Thymus (tissue), 11 donors: ENCODE measurements around the gene EVPL. TPM values are rescaled to one million over a fixed set of nuclear protein-coding genes. Genes with fewer than 3 reads are reported as not detected.

Source experiments
- DNase-seq, 9 donors: peaks; one replicate each; pipeline ENCODE4 v3.0.0-alpha.2; 2013; ENCODE audit warnings: low spot score in 9 of 9, low read depth in 6 of 9, missing footprints in 1 of 9
- H3K27ac ChIP-seq, 2 donors: one replicate each; pipeline ENCODE4 v1.5.1; 2013; ENCODE audit warnings: control low read depth in 1 of 2, low read depth in 1 of 2, low read length in 1 of 2, mild to moderate bottlenecking in 1 of 2, moderate library complexity in 1 of 2
- H3K27me3 ChIP-seq, 2 donors: one replicate each; pipeline ENCODE4 v1.5.1; 2013; ENCODE audit warnings: low read length in 1 of 2; ENCODE audit not compliant: control insufficient read depth in 2 of 2, insufficient read depth in 1 of 2
- H3K36me3 ChIP-seq, 2 donors: one replicate each; pipeline ENCODE4 v1.5.1; 2013; ENCODE audit warnings: low read length in 1 of 2, mild to moderate bottlenecking in 1 of 2, moderate library complexity in 1 of 2; ENCODE audit not compliant: control insufficient read depth in 2 of 2, insufficient read depth in 2 of 2
- H3K4me1 ChIP-seq, 2 donors: one replicate each; pipeline ENCODE4 v1.5.1; 2013; ENCODE audit warnings: low read length in 2 of 2; ENCODE audit not compliant: control insufficient read depth in 2 of 2, insufficient read depth in 2 of 2
- H3K4me3 ChIP-seq, 2 donors: one replicate each; pipeline ENCODE4 v1.5.1; 2013; ENCODE audit warnings: low read length in 2 of 2, control low read depth in 1 of 2, mild to moderate bottlenecking in 1 of 2
- H3K9me3 ChIP-seq, 2 donors: one replicate each; pipeline ENCODE4 v1.5.1; 2013; ENCODE audit warnings: low read length in 1 of 2, mild to moderate bottlenecking in 1 of 2; ENCODE audit not compliant: control insufficient read depth in 2 of 2, insufficient read depth in 1 of 2
- WGBS: extraction: QIAGEN DNeasy Blood & Tissue Kit; methylation state at CpG from one replicate; pipeline ENCODE4 v1.1.7; 2013; 5-methylcytosine and 5-hydroxymethylcytosine counted together
- polyA plus RNA-seq: library from polyadenylated mRNA; stranded (reverse); fragments of 200-250 nt; gene quantifications from one replicate; pipeline ENCODE4 v1.2.3, GENCODE V29; 2013
- total RNA-seq: library from RNA; stranded (reverse); fragments of 120-200 nt; gene quantifications from one replicate; pipeline ENCODE4 v1.2.4, GENCODE V29; 2013
- donor health status: healthy.

EVPL gene
- total and polyA plus RNA-seq, 2 donors = 0.33 to 3.9 TPM

- no peak overlapping the region for H3K27ac ChIP-seq
- no peaks in the 10 kb centered on the region for H3K9me3 ChIP-seq
- no peaks in the 10 kb centered on the region for H3K36me3 ChIP-seq
- no peak overlapping the region for H3K4me3 ChIP-seq
- no peaks in the 10 kb centered on the region for H3K27me3 ChIP-seq
- DNase-seq = no peak
- 96% methylated on average over 9 of the region's 9 CpGs for WGBS
- H3K4me1 ChIP-seq = peaks cover 0 to 21% of the 10 kb centered on the region in 2 donors
Observed at GRCh38 chr17:76023900-76024237, 3.2 kb downstream of the EVPL start.

- no peak for DNase-seq
- Histone ChIP-seq H3K27ac (no peak overlapping the region), H3K4me3 (no peak overlapping the region), H3K9me3 (no peaks in the 10 kb centered on the region), H3K36me3 (no peaks in the 10 kb centered on the region), H3K27me3 (no peaks in the 10 kb centered on the region), H3K4me1 (peaks cover 0 to 15% of the 10 kb centered on the region in 2 donors)
- 97% methylated on average over 28 of the region's 28 CpGs for WGBS
Observed at GRCh38 chr17:76022973-76023899, 3.9 kb downstream of the EVPL start.

- WGBS = 95% methylated on average over 24 of the region's 24 CpGs
- no peak for DNase-seq
- no peak overlapping the region for H3K27ac ChIP-seq
- H3K4me3 ChIP-seq = no peak overlapping the region
- H3K4me1 ChIP-seq = peaks cover 0 to 9% of the 10 kb centered on the region in 2 donors
- H3K9me3 ChIP-seq = no peaks in the 10 kb centered on the region
- H3K27me3 ChIP-seq = no peaks in the 10 kb centered on the region
- no peaks in the 10 kb centered on the region for H3K36me3 ChIP-seq
Observed at GRCh38 chr17:76022285-76022684, 4.8 kb downstream of the EVPL start.

- Histone ChIP-seq H3K9me3 (no peaks in the 10 kb centered on the region), H3K4me1 (peaks cover 0 to 8% of the 10 kb centered on the region in 2 donors), H3K36me3 (no peaks in the 10 kb centered on the region), H3K4me3 (no peak overlapping the region), H3K27me3 (no peaks in the 10 kb centered on the region), H3K27ac (no peak overlapping the region)
- 97% methylated on average over 6 of the region's 6 CpGs for WGBS
- DNase-seq = no peak
Observed at GRCh38 chr17:76019833-76020467, 7.2 kb downstream of the EVPL start.

GRCh38 chr17:76018801-76019200 is 8.3 kb downstream of the EVPL start:
- no peak for DNase-seq
- Histone ChIP-seq H3K4me1 (peaks cover 0 to 18% of the 10 kb centered on the region in 2 donors), H3K36me3 (no peaks in the 10 kb centered on the region), H3K27ac (no peak overlapping the region), H3K27me3 (no peaks in the 10 kb centered on the region), H3K9me3 (peaks cover 0 to 3% of the 10 kb centered on the region in 2 donors), H3K4me3 (no peak overlapping the region)
- WGBS = 97% methylated on average over 13 of the region's 13 CpGs

GRCh38 chr17:76018340-76018680 is 8.8 kb downstream of the EVPL start:
- DNase-seq = no peak
- WGBS = 98% methylated on average over 11 of the region's 11 CpGs
- Histone ChIP-seq H3K4me1 (peaks cover 0 to 18% of the 10 kb centered on the region in 2 donors), H3K36me3 (no peaks in the 10 kb centered on the region), H3K4me3 (no peak overlapping the region), H3K27ac (no peak overlapping the region), H3K27me3 (no peaks in the 10 kb centered on the region), H3K9me3 (peaks cover 0 to 3% of the 10 kb centered on the region in 2 donors)

- Histone ChIP-seq H3K4me3 (no peak overlapping the region), H3K27me3 (no peaks in the 10 kb centered on the region), H3K36me3 (no peaks in the 10 kb centered on the region), H3K4me1 (peaks cover 0 to 18% of the 10 kb centered on the region in 2 donors), H3K27ac (no peak overlapping the region), H3K9me3 (peaks cover 0 to 3% of the 10 kb centered on the region in 2 donors)
- DNase-seq = no peak
- WGBS = 98% methylated on average over 21 of the region's 21 CpGs
Observed at GRCh38 chr17:76017481-76018339, 9.4 kb downstream of the EVPL start.

DNA sequence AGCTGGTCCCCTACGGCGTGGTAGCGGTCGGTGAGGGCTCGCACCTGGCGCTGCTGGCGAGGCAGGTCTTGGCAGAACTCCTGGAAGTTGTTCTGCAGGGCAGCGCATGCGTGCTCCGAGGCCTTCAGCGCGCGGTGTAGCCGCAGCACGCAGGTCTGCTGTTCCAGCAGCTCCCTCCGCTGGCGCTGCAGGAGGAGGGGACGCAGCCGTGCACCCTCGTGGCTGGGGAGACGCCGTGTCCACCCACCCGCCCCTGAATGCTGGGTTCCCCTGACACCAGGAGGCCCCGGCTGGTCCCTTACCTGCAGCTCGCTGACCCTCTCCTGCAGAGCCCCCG is 12.2 kb downstream of the EVPL start:
- Histone ChIP-seq H3K4me1 (peaks cover 0 to 14% of the 10 kb centered on the region in 2 donors), H3K27ac (no peak overlapping the region), H3K36me3 (no peaks in the 10 kb centered on the region), H3K9me3 (peaks cover 0 to 3% of the 10 kb centered on the region in 2 donors), H3K4me3 (no peak overlapping the region), H3K27me3 (no peaks in the 10 kb centered on the region)
- DNase-seq = no peak
- WGBS = 91% methylated on average over 26 of the region's 26 CpGs
